HG03354 (cell line): ENCODE results near the gene OR14A16.

Experiments used
- ATAC-seq: cut with Tn5 transposase; IDR thresholded peaks from one replicate; pipeline ENCODE4 v1.9.1; 2021; ENCODE audit warnings: mild to moderate bottlenecking; ENCODE audit not compliant: unreplicated experiment, poor library complexity, severe bottlenecking

The OR14A16 gene

DNA sequence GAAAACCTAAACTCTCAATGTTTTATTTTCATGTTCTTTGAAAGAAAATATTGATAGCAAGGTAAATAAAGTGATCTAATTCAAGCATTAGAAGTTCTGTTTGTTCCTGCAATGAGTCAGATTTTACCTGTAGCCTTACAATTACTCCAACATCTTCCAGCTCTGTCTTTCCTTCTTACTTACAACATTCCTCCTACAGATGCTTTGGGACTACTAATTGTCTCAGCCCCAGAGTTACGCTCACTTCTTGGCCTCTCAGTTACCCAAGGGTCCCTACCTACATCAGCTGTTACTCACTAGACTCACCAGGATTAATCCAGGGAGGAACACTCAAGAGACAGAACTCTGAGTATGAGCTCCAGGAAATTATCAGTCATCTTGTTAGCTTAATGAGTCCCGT is 26.4 kb downstream of the OR14A16 start:
- no peak for ATAC-seq

DNA sequence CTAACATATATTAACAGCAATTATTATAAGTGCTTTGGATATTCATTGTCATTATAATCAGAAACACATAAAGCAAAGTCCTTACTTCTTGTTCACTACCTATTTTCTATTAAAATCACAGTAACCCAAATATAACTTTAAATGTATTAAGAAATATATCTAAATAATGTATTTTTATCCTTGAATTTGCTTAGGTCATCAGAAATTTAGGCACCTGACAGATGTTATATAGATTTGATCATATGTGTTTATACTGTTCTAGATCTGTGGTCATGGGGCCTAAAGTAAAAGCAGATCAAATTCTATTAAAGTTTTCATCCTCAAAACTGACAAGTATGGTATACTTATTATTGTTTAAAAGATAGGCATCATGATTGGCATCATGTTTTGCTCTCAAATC is 54.3 kb downstream of the OR14A16 start:
- ATAC-seq, result no peak
